Activated CD8-positive, alpha-beta memory T cell treated with anti-CD3 and anti-CD28 coated beads for 1 hour (primary cell): Measurements from ENCODE around the gene PDE6G.
"Not testable (repeated sequence)": the region's sequence is repeated elsewhere in the genome, so short reads cannot be mapped to it uniquely, and the experiment has no call there.

Experiments
- DNase-seq, 2 donors: peaks; one replicate each; pipeline ENCODE4 v3.0.0-alpha.2; 2020; ENCODE audit warnings: low read depth in 1 of 2; ENCODE audit errors: extremely low read depth in 1 of 2

The PDE6G gene

GRCh38 chr17:81687770-81688541, 31.6 kb upstream of the PDE6G start:
- DNase-seq, result no peak

- DNase-seq, result no peak
These were observed 30.3 kb upstream of the PDE6G start for GRCh38 chr17:81686614-81687013.

- no peak for DNase-seq
These were observed 28.8 kb upstream of the PDE6G start for GRCh38 chr17:81685108-81685507.

- DNase-seq, result no peak
These were observed 28.1 kb upstream of the PDE6G start for GRCh38 chr17:81684442-81684911.

- peak; percentile 93 to 96 for DNase-seq
These were observed 27.5 kb upstream of the PDE6G start, which contains the start of the genes ARL16 and HGS for GRCh38 chr17:81683584-81684441. Gene ARL16, minus strand, starts transcription at chr17:81683797. Its CDS starts 44 bp downstream, at chr17:81683753. Gene HGS, plus strand, starts transcription at chr17:81684011. Its CDS starts 56 bp downstream, at chr17:81684067.

GRCh38 chr17:81683208-81683583, 26.9 kb upstream of the PDE6G start:
- DNase-seq, result no peak

GRCh38 chr17:81682565-81683207, 26.3 kb upstream of the PDE6G start:
- no peak for DNase-seq

GRCh38 chr17:81681672-81682071, 25.3 kb upstream of the PDE6G start:
- DNase-seq, result no peak

- DNase-seq, result no peak
These were observed 23.8 kb upstream of the PDE6G start for GRCh38 chr17:81680150-81680549.

- DNase-seq, result no peak
These were observed 20.6 kb upstream of the PDE6G start for GRCh38 chr17:81676906-81677305.

- DNase-seq, result not testable (repeated sequence)
These were observed 19.3 kb upstream of the PDE6G start for GRCh38 chr17:81675515-81676221.

- no peak for DNase-seq
These were observed 17.4 kb upstream of the PDE6G start for GRCh38 chr17:81673561-81674258.

- no peak for DNase-seq
These were observed 16.6 kb upstream of the PDE6G start for GRCh38 chr17:81672954-81673353.

- DNase-seq, result no peak
These were observed 16.2 kb upstream of the PDE6G start for GRCh38 chr17:81672504-81672903.

GRCh38 chr17:81667754-81668153, 11.4 kb upstream of the PDE6G start:
- no peak for DNase-seq

GRCh38 chr17:81666342-81667191, 10.2 kb upstream of the PDE6G start, which contains the start of the genes CCDC137 and OXLD1:
Gene CCDC137, plus strand, starts transcription at chr17:81666737. Its CDS starts 30 bp downstream, at chr17:81666767.
Gene OXLD1, minus strand, starts transcription at chr17:81666605. Its CDS starts 28 bp downstream, at chr17:81666577.
- DNase-seq, result peak; percentile 81 to 86

GRCh38 chr17:81666092-81666341, 9.7 kb upstream of the PDE6G start:
- no peak for DNase-seq

- DNase-seq, result no peak
These were observed 9.1 kb upstream of the PDE6G start for GRCh38 chr17:81665205-81666091.
